Activated T-cell treated with anti-CD3 and anti-CD28 coated beads, Interleukin-2, amount 50 U/mL, for 1 hour (primary cell): ENCODE results near the gene KLF7.

ENCODE experiments used
- DNase-seq: peaks from one replicate; pipeline ENCODE4 v3.0.0-alpha.2; 2020

Gene KLF7

DNA sequence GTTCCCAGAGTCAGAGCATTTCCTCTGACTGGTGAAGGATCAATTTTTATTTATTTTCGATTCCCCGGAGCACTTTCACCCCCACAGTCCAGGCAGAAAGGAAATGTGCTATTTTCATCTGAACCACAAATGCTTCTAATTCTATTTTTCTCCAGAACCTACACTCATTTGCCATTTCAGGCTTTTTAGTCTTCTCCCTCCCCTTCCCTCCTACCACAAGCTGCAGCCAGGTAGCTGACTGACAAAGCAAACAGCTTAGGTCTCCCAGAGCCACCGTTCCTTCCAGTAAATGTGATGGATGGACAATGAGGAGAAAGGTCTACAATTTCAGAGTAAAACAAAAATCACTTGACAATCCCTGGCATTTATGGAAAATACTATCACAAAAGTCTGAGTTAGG is 76.9 kb downstream of the KLF7 start:
- no peak for DNase-seq

DNA sequence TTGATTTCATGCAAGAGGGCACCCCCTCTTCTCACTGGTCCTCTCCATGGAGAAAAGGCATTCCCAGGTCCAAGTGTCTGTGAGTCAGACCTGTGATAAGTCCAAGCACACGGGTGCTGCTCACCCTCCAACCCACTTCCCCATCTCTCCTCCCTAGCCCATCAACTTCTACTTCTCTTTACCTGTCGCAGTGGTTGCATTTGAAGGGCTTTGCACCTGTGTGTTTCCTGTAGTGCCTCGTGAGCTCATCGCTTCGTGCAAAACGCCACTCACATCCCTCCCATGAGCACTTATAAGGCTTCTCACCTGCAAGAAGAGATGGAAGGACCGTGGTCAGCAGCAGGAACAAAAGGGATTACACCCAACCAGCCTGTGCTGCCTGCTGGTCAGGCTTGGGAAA is 77.5 kb downstream of the KLF7 start:
- no peak for DNase-seq

GRCh38 chr2:207087046-207087902 is 78.5 kb downstream of the KLF7 start:
- DNase-seq: no peak

- no peak for DNase-seq
Observed at GRCh38 chr2:207086136-207086535, 79.6 kb downstream of the KLF7 start.

DNA sequence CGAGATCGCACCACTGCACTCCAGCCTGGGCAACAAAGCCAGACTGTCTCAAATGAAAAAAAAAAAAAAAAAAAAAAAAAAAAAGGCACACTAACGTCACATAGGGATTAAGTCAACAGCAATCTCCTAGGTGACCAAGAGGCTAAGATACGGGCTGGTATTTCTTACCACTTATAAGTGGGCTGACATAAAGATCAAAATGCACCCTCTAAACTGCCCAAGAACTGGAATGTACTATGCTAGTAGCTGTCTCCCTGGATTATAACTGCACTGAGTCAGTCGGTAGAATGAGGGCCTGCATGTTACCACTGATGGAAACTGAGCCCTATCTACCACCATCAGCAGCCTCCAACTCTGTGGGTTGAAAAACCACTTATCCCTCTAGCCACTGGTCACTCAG is 80.6 kb downstream of the KLF7 start:
- DNase-seq: no peak

DNA sequence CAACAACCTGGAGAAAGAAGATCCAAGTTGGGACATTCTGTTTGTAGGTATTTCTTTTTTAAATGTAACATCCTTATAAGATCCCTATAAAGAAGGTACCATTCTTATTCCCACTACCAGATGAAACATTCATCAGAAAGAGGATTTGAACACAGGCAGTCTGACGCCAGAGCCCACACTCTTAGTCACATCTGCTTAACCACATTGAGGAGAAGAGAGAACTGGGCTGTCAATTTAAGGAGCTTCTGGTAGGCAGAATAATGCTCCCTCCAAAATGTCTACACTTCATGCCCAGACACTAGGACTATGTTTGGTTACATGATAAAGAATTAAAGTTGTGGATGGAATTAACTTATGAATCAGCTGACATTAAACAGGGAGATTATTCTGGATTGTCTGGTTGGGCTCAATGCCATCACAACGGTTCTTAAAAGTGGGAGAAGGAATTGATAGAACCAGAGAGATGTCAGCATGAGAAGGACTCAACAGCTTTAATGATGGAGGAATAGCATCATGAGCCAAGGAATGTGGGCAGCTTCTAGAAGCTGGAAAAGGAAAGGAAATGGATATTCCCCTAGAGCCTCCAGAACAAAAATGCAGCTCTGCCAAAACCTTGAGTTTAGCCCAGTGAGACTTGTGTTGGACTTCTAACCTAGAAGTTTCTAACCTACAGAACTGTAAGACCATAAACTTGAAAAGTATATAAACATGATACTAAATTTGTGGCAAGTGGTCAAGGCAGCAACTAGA is 82.2 kb downstream of the KLF7 start:
- DNase-seq: no peak

GRCh38 chr2:207082619-207083018 is 83.1 kb downstream of the KLF7 start:
- DNase-seq: no peak

DNA sequence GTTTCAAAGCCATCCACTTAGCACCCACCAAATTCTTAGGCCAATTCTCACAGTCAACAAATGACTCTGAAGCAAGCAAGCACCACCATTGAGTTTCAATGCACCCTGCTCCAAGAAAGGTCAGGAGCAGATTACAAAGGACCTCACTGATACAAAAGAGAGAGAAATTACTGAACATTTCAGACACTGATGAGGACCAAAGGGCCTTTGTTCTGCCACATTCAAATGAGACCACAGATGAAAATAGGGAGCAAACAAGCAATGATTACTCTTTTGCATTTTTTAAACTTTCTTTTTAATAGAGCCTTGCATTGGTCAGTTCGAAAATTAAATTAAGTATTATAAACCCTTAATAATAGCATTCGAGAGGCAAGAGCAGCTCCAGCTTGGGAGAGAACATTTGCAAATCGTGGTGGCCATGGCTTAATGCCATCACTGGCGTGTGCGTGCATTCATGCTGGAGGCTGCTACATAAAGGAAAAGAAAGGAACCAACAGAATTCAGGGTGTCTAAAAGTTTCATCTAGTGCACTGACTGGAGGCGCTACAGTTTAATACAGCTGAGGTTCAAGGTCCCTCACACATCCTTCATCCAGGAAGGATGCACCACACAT is 87.5 kb downstream of the KLF7 start:
- DNase-seq: no peak

DNA sequence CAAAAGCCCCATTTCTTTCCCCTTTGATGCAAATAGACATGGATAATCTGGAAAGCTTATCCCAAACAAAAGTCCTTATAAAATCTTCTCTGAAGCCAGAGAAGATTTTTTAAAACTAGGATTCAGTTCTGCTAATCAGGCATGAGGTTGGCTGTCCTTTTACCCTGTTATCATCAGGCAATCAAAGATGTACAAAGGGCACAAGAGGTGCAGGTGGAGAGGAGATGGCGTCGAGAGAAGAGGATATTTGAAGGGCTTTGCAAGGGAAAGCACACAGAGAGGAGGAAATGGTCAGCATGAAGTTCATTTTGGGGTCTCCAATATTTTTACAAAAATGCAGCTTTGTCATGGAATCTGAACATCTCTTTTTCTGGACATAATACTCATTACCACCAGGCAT is 88.5 kb downstream of the KLF7 start:
- DNase-seq: no peak

DNA sequence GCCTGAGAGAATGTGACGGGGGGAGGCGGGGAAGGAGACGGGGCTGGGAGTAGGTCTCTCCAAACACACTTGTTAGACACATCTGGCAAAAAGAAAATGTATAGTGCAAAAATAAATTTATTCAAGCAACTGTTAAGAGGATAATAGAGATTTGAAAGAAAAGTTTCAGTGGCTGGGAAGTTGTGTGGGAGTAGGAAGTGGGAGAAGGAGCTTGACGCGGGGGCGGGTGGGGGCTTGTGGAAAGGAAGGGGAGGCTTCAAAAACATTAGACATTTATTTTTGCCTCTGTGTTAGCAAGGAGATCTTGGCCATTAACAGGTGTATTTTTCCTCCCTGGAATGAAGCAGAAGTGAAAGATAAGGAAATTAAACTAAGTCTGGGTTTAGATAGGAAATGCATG is 90.3 kb downstream of the KLF7 start:
- DNase-seq: no peak

DNA sequence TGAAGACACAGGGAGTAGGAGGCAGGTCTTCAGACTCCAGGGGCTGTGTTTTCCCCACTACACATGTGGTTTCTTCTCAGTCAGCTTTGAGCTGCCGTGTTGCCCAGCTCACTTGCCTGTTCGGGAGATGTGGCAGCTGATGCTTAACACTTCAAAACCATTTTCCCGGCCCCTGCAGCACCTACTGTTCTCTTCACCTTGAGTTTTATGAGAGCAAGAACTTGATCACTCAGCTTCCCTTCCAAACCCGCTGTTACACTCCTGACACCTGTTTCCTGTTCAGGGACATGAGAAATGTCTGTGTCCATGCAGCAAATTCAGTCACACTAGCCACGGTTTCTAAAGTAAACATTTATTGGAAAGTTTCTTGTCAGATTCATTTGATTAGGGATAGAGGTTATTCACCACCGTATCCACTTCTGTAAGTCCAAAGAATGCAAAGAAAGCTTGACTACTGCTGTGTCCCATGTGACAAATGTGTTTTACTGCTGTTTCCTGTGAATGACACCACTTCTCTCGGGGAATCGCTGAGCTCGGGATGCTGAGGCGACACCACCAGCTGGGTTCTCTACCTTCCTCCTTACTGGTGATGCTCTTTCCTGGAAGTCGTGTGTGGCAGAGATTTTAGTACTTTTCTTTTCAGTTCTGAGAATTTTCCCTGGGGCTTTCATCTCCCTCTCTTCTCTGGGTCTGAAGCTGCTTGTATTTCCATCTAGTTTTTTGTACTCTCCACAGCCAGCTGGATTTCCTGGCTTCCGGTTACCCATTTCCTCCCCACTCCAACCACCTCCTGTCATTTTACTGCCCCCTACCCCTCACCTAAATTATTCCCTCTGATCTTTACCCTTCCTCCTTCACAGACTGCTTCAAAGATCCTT is 91.7 kb downstream of the KLF7 start:
- peak; percentile 21 for DNase-seq

DNA sequence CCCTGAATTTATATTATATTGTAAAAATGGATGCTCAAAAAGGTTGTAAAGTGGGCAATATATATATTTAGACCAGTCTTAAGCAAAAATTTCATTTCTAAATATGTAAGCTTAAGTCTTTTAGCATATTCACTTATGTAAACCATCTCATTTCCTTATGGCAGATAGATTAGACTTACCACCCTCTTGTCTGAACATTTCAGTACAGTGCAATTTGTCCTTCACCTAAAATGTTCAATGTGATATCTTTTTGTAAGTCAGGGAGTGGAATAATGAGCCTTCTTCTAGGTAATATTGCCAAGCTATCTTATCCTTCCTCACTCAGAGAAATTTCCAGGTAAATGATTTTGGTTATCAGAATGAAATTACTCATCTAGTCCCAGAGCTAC is 92.3 kb downstream of the KLF7 start:
- no peak for DNase-seq

- no peak for DNase-seq
Observed at GRCh38 chr2:207072571-207072970, 93.2 kb downstream of the KLF7 start.

GRCh38 chr2:207071820-207072219 is 93.9 kb downstream of the KLF7 start:
- DNase-seq: no peak

- no peak for DNase-seq
Observed at GRCh38 chr2:207067473-207067872, 98.3 kb downstream of the KLF7 start.

DNA sequence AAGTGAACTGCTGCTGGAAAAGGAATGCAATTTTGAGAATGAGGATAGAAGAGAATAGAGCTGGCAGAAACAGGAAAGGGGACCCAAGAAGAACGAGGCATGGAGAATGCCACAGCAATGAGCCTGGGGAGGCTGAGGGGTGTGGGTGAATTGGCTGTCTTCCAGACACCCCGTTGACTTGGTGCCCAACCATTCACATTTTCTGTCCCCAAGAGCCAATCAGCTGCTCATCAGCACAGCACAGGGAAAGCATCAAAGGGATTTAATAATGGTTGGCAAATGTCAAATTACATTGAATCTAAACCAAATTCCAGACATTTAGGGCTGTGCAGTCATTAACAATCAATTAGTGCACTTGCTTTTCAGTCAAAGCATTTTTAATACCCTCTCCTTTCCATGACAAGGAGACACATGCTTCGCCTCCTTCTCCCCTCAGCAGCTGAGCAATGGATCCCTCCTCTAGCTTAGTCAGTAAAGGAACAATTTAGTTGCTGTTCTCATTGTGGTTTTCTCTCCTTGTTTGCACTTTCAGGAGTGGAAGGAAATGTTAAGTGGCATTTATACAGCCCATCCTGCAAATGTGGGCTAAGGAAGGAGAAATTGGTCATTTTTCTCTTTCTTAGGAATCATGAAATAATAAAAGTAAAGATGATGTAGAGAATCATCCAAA is 98.8 kb downstream of the KLF7 start:
- DNase-seq: no peak

- no peak for DNase-seq
Observed at GRCh38 chr2:207066166-207066565, 99.6 kb downstream of the KLF7 start.

- no peak for DNase-seq
Observed at GRCh38 chr2:207064128-207064690, 101.5 kb downstream of the KLF7 start.

DNA sequence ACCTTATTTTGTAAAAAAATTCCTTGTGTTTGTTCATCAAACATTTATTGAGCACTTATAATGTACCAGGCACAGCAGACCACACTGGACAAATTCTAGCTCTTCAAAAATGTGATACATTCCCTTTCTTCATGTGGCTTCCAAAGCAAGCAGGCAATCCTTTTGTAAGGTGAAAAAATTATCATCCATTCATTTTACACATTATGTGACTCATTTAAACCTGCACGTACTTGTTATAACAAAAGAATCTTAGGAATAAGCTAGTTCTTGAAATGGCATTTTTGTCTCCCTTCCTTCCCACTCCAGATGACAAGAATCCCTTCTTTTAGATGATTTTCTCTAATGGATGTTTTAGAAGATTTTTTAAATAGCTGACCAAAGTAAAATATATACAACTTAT is 104.6 kb downstream of the KLF7 start:
- DNase-seq: no peak

DNA sequence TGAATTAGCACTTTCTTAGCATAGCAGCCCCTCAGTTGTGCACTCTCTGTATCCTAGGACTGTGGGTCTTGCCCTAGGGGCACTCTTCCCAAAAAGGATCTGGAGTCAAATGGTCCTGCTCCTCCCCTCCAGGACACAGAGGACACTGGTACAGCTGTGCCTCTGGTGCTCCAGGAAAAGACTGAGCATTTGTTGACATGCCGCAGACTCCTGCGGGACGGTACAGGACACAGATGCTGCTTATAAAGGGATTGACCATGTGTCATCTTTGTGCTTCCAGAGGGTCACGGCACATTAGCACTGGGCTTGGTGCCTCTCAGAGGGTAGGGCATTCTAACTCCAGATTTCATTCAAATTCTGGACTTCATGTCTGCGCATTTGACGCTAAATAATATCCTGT is 110.5 kb downstream of the KLF7 start:
- DNase-seq: no peak

DNA sequence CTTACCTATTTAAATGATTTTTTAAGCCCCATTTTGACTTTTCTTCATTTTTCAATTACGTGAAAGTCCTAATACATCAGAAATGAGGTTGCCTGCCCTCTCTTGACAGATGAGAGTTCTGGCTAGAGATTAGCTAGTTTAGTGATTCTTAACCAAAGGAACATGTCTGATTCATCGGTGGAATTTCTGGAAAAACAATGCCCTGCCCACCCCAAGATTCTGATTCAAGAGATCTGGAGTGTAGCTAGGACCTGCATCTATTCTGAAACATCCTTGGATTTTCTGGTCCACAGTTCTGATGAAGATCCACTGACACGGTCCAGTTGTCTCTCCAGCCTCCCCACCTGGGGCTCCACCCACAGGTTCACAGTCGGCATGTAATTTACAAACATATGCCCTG is 111.2 kb downstream of the KLF7 start:
- no peak for DNase-seq

GRCh38 chr2:207051385-207051965 is 114.3 kb downstream of the KLF7 start:
- DNase-seq: no peak
